GM12878 (cell line): ENCODE data around the gene P2RY10. TPM values are rescaled to one million over a fixed set of nuclear protein-coding genes. Genes with fewer than 3 reads are reported as not detected.

Source experiments
- ATF2 ChIP-seq: IDR thresholded peaks from 2 replicates; pipeline ENCODE4 v1.6.1; 2012; ENCODE audit warnings: low read length, inconsistent platforms
- ZNF687 ChIP-seq: fragments of 450-650 bp; IDR thresholded peaks from 2 replicates; pipeline ENCODE4 v1.6.1; 2017; ENCODE audit warnings: mild to moderate bottlenecking, moderate library complexity
- polyA plus RNA-seq, 11 experiments: library from polyadenylated mRNA; depleted of rRNA in 4 of 11; unstranded in 6 of 11; stranded (reverse) in 5 of 11; fragments of >200 nt; fragmentation: Nextera tagmentation in 4 of 11; fragmentation: Illumina TruSeq in 1 of 11; extraction: Ambion mirVana in 4 of 11; extraction: Trizol in 1 of 11; gene quantifications; 1 replicate in 1 of 11; 2 replicates in 10 of 11; pipeline versions ENCODE4 v1.2.1 to v1.2.3, GENCODE V29; 2011 to 2016; ENCODE audit warnings: inconsistent platforms in 2 of 11, missing spikeins in 2 of 11, low read depth in 1 of 11
- total RNA-seq, 4 experiments: library from RNA; depleted of rRNA in 3 of 4; stranded (reverse); fragments of >200 nt in 3 of 4; fragmentation: Illumina TruSeq in 1 of 4; extraction: Trizol in 1 of 4; gene quantifications; 2 replicates each; pipeline versions ENCODE4 v1.2.1 to v1.2.3, GENCODE V29; 2013 to 2021
- TF ChIP-seq, protein P1 (sequence below): fragments of 150-350 bp; IDR thresholded peaks from 2 replicates; pipeline ENCODE4 v1.6.1; 2016; ENCODE audit warnings: low read depth, low read length

The P2RY10 gene
- total and polyA plus RNA-seq, 10 of the 15 experiments (the other 5 are each of a cell fraction or from before 2014, with no cell fraction given): 43.8 to 288 (median 72.1) TPM

DNA sequence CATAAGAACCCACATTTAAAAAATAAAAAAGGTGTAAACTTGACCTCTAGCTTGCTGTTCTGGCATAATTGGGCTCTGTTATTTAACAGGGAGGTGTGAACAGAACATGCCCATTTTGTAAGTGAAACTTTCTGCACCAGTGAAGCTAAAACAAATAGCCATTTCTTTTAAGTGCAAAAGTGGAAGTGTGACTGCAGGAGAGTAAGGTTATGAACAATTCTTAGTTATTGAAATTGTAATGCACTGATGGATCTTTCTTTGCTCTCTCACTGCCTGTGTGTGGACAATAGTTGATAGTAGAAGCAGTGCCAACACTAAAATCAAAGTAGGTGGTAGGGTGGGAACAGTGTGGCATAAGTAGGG lies 12.6 kb downstream of the P2RY10 start (continued):
- TF ChIP-seq, protein P1, sequence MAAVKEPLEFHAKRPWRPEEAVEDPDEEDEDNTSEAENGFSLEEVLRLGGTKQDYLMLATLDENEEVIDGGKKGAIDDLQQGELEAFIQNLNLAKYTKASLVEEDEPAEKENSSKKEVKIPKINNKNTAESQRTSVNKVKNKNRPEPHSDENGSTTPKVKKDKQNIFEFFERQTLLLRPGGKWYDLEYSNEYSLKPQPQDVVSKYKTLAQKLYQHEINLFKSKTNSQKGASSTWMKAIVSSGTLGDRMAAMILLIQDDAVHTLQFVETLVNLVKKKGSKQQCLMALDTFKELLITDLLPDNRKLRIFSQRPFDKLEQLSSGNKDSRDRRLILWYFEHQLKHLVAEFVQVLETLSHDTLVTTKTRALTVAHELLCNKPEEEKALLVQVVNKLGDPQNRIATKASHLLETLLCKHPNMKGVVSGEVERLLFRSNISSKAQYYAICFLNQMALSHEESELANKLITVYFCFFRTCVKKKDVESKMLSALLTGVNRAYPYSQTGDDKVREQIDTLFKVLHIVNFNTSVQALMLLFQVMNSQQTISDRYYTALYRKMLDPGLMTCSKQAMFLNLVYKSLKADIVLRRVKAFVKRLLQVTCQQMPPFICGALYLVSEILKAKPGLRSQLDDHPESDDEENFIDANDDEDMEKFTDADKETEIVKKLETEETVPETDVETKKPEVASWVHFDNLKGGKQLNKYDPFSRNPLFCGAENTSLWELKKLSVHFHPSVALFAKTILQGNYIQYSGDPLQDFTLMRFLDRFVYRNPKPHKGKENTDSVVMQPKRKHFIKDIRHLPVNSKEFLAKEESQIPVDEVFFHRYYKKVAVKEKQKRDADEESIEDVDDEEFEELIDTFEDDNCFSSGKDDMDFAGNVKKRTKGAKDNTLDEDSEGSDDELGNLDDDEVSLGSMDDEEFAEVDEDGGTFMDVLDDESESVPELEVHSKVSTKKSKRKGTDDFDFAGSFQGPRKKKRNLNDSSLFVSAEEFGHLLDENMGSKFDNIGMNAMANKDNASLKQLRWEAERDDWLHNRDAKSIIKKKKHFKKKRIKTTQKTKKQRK: no peak
- TF ChIP-seq ZNF687 (peak; percentile 68), ATF2 (peak; percentile 44; the same call in 1 of the 2 replicates)
